MM.1S (cell line): Measurements from ENCODE around the gene CLTC.

Source experiments
- EZH2 ChIP-seq: fragments of 300-600 bp; sonication (generic); optimal IDR thresholded peaks from 2 replicates; pipeline ENCODE3; 2017; ENCODE audit warnings: low read depth, mild to moderate bottlenecking, antibody characterized with exemption, low read length, mixed read lengths
- EZH2phosphoT487 ChIP-seq: fragments of 300-600 bp; sonication (generic); IDR thresholded peaks from 2 replicates; pipeline ENCODE4 v1.6.1; 2018; ENCODE audit warnings: antibody characterized with exemption, low read length
- TF ChIP-seq, protein P1 (sequence below): fragments of 300-600 bp; sonication (generic); IDR thresholded peaks from 2 replicates; pipeline ENCODE4 v1.5.1; 2016; ENCODE audit warnings: antibody characterized with exemption, low read length, mixed read lengths

DNA sequence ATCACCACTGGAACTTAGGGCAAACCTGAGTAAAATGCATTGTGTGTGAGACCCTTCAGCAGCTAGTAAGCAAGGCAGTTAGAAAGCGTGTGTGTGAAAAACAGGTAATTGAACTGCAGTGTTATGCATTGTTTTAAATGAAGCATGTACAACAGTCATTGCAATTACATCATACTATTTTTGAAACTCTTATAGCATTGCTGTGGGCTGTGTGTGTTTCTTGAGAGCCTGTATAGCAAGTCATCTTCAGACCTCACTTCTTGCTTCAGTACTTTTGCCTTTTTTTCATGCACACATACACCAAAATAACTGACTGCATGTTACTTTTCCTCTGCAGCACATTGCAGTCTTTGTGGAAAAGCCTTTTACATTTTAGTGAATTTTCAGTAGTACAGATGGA lies 68.3 kb downstream of the CLTC start:
- TF ChIP-seq, protein P1, sequence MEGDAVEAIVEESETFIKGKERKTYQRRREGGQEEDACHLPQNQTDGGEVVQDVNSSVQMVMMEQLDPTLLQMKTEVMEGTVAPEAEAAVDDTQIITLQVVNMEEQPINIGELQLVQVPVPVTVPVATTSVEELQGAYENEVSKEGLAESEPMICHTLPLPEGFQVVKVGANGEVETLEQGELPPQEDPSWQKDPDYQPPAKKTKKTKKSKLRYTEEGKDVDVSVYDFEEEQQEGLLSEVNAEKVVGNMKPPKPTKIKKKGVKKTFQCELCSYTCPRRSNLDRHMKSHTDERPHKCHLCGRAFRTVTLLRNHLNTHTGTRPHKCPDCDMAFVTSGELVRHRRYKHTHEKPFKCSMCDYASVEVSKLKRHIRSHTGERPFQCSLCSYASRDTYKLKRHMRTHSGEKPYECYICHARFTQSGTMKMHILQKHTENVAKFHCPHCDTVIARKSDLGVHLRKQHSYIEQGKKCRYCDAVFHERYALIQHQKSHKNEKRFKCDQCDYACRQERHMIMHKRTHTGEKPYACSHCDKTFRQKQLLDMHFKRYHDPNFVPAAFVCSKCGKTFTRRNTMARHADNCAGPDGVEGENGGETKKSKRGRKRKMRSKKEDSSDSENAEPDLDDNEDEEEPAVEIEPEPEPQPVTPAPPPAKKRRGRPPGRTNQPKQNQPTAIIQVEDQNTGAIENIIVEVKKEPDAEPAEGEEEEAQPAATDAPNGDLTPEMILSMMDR = no peak
- no peak for TF ChIP-seq EZH2phosphoT487
- no peak for TF ChIP-seq EZH2
